MM.1S (cell line): ENCODE measurements around the gene MINDY3.

Source experiments
- DNase-seq: peaks from one replicate; pipeline ENCODE4 v3.0.0-alpha.2; 2015
- H2AFZ ChIP-seq: fragments of 300-600 bp; sonication (generic); 2 replicates; pipeline ENCODE4 v1.6.0; 2016; ENCODE audit warnings: antibody characterized with exemption, low read length
- H3F3A ChIP-seq: fragments of 300-600 bp; sonication (generic); 2 replicates; pipeline ENCODE4 v1.6.1; 2016; ENCODE audit warnings: mild to moderate bottlenecking, antibody characterized with exemption, low read length, moderate library complexity, mixed read lengths; ENCODE audit not compliant: insufficient read depth
- H3K27ac ChIP-seq: fragments of 300-600 bp; sonication (generic); 2 replicates; pipeline ENCODE4 v1.5.1; 2016; ENCODE audit warnings: mild to moderate bottlenecking, low read length
- H3K27me3 ChIP-seq: fragments of 300-600 bp; sonication (generic); replicated peaks from 2 replicates; pipeline ENCODE4 v1.6.0; 2016; ENCODE audit warnings: low read length; ENCODE audit not compliant: insufficient read depth
- H3K36me3 ChIP-seq: fragments of 300-600 bp; sonication (generic); replicated peaks from 2 replicates; pipeline ENCODE4 v1.6.1; 2016; ENCODE audit warnings: mild to moderate bottlenecking, low read length, mixed read lengths; ENCODE audit not compliant: insufficient read depth
- H3K4me1 ChIP-seq: fragments of 300-600 bp; sonication (generic); 2 replicates; pipeline ENCODE4 v1.6.1; 2016; ENCODE audit warnings: low read length, mixed read lengths
- H3K4me2 ChIP-seq: fragments of 300-600 bp; sonication (generic); 2 replicates; pipeline ENCODE4 v1.6.0; 2016; ENCODE audit warnings: low read depth, low read length
- H3K4me3 ChIP-seq: fragments of 300-600 bp; sonication (generic); 2 replicates; pipeline ENCODE4 v1.5.1; 2016; ENCODE audit warnings: low read length, mixed read lengths
- H3K79me2 ChIP-seq: fragments of 300-600 bp; sonication (generic); 2 replicates; pipeline ENCODE4 v1.6.1; 2016; ENCODE audit warnings: mixed run types, low read length, mixed read lengths
- H3K9ac ChIP-seq: fragments of 300-600 bp; sonication (generic); 2 replicates; pipeline ENCODE4 v1.6.1; 2016; ENCODE audit warnings: low read length, mixed read lengths
- H3K9me2 ChIP-seq: fragments of 300-600 bp; sonication (generic); replicated peaks from 2 replicates; pipeline ENCODE4 v1.6.1; 2016; ENCODE audit warnings: mild to moderate bottlenecking, low read length, mixed read lengths; ENCODE audit not compliant: insufficient read depth
- H3K9me3 ChIP-seq: fragments of 300-600 bp; sonication (generic); replicated peaks from 2 replicates; pipeline ENCODE4 v1.6.1; 2016; ENCODE audit warnings: mild to moderate bottlenecking, low read length, mixed read lengths; ENCODE audit not compliant: insufficient read depth
- H4K20me1 ChIP-seq: fragments of 300-600 bp; sonication (generic); 2 replicates; pipeline ENCODE4 v1.6.1; 2016; ENCODE audit warnings: mild to moderate bottlenecking, low read length, moderate library complexity, mixed read lengths; ENCODE audit not compliant: insufficient read depth
- EZH2 ChIP-seq: fragments of 300-600 bp; sonication (generic); optimal IDR thresholded peaks from 2 replicates; pipeline ENCODE3; 2017; ENCODE audit warnings: low read depth, mild to moderate bottlenecking, antibody characterized with exemption, low read length, mixed read lengths
- EZH2phosphoT487 ChIP-seq: fragments of 300-600 bp; sonication (generic); IDR thresholded peaks from 2 replicates; pipeline ENCODE4 v1.6.1; 2018; ENCODE audit warnings: antibody characterized with exemption, low read length
- TF ChIP-seq, protein P1 (sequence below): fragments of 300-600 bp; sonication (generic); IDR thresholded peaks from 2 replicates; pipeline ENCODE4 v1.5.1; 2016; ENCODE audit warnings: antibody characterized with exemption, low read length, mixed read lengths

MINDY3 gene

DNA sequence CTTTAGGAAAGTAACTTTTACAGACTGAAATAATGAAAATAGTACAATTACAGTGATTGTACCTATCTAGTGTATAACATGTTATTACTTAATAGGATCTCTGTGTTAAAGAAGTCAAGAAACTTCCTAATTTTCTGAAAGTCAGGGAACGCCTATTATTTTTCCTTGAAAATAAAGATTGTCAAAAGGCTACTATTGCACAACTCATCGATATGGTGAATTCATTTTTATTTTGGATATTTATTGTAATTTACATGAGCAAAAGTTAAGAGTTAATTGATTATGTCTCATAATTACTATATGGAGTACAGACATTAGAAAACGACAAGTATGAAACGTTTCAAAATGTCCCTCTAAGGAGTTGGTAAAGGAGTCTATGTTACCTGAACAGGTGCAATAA is 12.8 kb downstream of the MINDY3 start:
- no peak overlapping the region for H3K27ac ChIP-seq
- no peak overlapping the region for H3K4me2 ChIP-seq
- no peak overlapping the region for H2AFZ ChIP-seq
- DNase-seq = no peak
- TF ChIP-seq EZH2 = no peak
- no peak for TF ChIP-seq EZH2phosphoT487
- TF ChIP-seq, protein P1, sequence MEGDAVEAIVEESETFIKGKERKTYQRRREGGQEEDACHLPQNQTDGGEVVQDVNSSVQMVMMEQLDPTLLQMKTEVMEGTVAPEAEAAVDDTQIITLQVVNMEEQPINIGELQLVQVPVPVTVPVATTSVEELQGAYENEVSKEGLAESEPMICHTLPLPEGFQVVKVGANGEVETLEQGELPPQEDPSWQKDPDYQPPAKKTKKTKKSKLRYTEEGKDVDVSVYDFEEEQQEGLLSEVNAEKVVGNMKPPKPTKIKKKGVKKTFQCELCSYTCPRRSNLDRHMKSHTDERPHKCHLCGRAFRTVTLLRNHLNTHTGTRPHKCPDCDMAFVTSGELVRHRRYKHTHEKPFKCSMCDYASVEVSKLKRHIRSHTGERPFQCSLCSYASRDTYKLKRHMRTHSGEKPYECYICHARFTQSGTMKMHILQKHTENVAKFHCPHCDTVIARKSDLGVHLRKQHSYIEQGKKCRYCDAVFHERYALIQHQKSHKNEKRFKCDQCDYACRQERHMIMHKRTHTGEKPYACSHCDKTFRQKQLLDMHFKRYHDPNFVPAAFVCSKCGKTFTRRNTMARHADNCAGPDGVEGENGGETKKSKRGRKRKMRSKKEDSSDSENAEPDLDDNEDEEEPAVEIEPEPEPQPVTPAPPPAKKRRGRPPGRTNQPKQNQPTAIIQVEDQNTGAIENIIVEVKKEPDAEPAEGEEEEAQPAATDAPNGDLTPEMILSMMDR = no peak
- H3F3A ChIP-seq = no peaks in the 10 kb centered on the region
- H3K9ac ChIP-seq = no peak overlapping the region
- no peaks in the 10 kb centered on the region; the same call in 1 of the 2 replicates for H3K36me3 ChIP-seq
- no peaks in the 10 kb centered on the region for H3K9me3 ChIP-seq
- no peaks in the 10 kb centered on the region for H4K20me1 ChIP-seq
- no peaks in the 10 kb centered on the region for H3K27me3 ChIP-seq
- H3K9me2 ChIP-seq = no peaks in the 10 kb centered on the region
- no peaks in the 10 kb centered on the region for H3K4me1 ChIP-seq
- peaks cover 55% of the 10 kb centered on the region for H3K79me2 ChIP-seq
- H3K4me3 ChIP-seq = no peak overlapping the region

DNA sequence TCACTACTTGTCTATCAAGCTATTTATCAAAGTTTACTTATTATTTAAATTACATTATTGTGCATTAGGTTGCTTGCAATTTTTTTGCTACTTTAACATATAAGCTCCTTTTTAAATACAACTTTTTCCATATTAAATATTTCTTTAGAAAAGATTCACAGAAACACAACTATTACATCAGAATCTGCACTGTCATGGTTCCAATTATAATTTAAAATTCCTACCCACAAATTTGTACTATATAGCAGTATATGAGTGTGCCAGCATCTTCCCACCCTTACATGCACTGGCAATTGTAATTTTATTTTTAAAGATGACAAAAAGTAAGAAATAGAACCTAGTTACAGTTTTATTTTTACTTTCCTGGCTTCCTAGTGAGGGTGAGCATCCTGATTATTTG is 15.8 kb downstream of the MINDY3 start:
- Histone ChIP-seq H3K36me3 (no peaks in the 10 kb centered on the region; the same call in 1 of the 2 replicates), H3K9me2 (no peaks in the 10 kb centered on the region), H3K27ac (no peak overlapping the region), H3K9me3 (no peaks in the 10 kb centered on the region), H3K27me3 (no peaks in the 10 kb centered on the region), H3K4me1 (0 out of 2 replicates have a peak, but pooled peaks cover 8% of the 10 kb centered on the region), H3K4me2 (no peak overlapping the region), H2AFZ (no peak overlapping the region), H3F3A (no peaks in the 10 kb centered on the region), H3K79me2 (peaks cover 41% of the 10 kb centered on the region), H4K20me1 (no peaks in the 10 kb centered on the region), H3K9ac (no peak overlapping the region), H3K4me3 (no peak overlapping the region)
- no peak for DNase-seq
- TF ChIP-seq EZH2 = no peak
- TF ChIP-seq EZH2phosphoT487 = no peak
- TF ChIP-seq, protein P1 = no peak

DNA sequence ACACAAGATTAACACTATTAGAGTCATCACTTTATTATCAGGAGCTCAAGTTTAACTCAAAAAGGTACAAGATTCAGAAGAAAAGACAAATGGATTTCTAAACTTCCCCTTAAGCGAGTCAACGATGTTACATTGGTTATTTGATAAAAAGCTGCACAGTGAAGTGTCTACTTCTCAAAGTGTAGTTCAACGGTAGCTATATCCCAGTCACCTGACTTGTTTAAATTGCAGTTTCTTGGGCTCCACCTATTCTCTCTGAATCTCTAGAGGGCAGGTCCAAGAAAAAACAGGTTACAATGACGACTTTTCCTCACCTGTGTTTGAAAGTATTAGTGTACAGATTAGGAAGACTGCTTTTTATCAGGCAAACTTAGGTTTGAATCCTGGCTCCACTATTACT is 16.6 kb downstream of the MINDY3 start:
- Histone ChIP-seq H2AFZ (no peak overlapping the region), H3K4me2 (no peak overlapping the region), H3K9me3 (no peaks in the 10 kb centered on the region), H3F3A (no peaks in the 10 kb centered on the region), H3K36me3 (no peaks in the 10 kb centered on the region; the same call in 1 of the 2 replicates), H3K9me2 (no peaks in the 10 kb centered on the region), H3K4me1 (0 out of 2 replicates have a peak, but pooled peaks cover 8% of the 10 kb centered on the region), H3K27ac (no peak overlapping the region), H3K27me3 (no peaks in the 10 kb centered on the region), H3K9ac (no peak overlapping the region), H4K20me1 (no peaks in the 10 kb centered on the region), H3K79me2 (peaks cover 33% of the 10 kb centered on the region), H3K4me3 (no peak overlapping the region)
- DNase-seq = no peak
- TF ChIP-seq EZH2 (no peak), EZH2phosphoT487 (no peak)
- TF ChIP-seq, protein P1 = no peak
